HepG2 (cell line): Measurements from ENCODE around the gene ZNF485.

Experiments
- CHD4 ChIP-seq: fragments of 200-600 bp; sonication (generic); IDR thresholded peaks from 2 replicates; pipeline ENCODE4 v1.7.0; 2017; ENCODE audit warnings: mild to moderate bottlenecking, low read length, borderline replicate concordance
- CTCF ChIP-seq: sonication (generic); formaldehyde crosslinking; IDR thresholded peaks from 2 replicates; pipeline ENCODE4 v1.5.0; 2020; ENCODE audit warnings: mild to moderate bottlenecking, missing genetic modification reagents, moderate library complexity
- EP300 ChIP-seq, 3 experiments: sonication (generic) in 1 of 3; formaldehyde crosslinking in 1 of 3; IDR thresholded peaks; 2 replicates each; pipeline versions ENCODE4 v1.5.1 to v1.6.1; 2011 to 2020; ENCODE audit warnings: low read depth in 2 of 3, low read length in 2 of 3, borderline replicate concordance in 1 of 3, improper control_type of control experiment in 1 of 3, mild to moderate bottlenecking in 1 of 3, missing genetic modification reagents in 1 of 3, moderate library complexity in 1 of 3
- HCFC1 ChIP-seq: fragments of 150-350 bp; IDR thresholded peaks from 2 replicates; pipeline ENCODE4 v1.6.1; 2014; ENCODE audit warnings: low read depth, low read length
- HOMEZ ChIP-seq: IDR thresholded peaks from 2 replicates; pipeline ENCODE4 v1.6.1; 2016; ENCODE audit warnings: low read depth
- MYNN ChIP-seq: sonication (generic); formaldehyde crosslinking; IDR thresholded peaks from 2 replicates; pipeline ENCODE4 v1.4.0; 2020; ENCODE audit warnings: mild to moderate bottlenecking, low read depth, missing genetic modification reagents
- POLR2AphosphoS2 ChIP-seq: IDR thresholded peaks from 2 replicates; pipeline ENCODE4 v1.6.1; 2011; ENCODE audit warnings: low read depth, low read length, improper control_type of control experiment
- RAD21 ChIP-seq: fragments of 450-650 bp; formaldehyde crosslinking; IDR thresholded peaks from 2 replicates; pipeline ENCODE4 v1.5.0; 2020; ENCODE audit warnings: mild to moderate bottlenecking
- TEAD2 ChIP-seq: sonication (generic); formaldehyde crosslinking; IDR thresholded peaks from 2 replicates; pipeline ENCODE4 v1.9.0; 2021; ENCODE audit warnings: missing genetic modification reagents
- ZNF10 ChIP-seq: sonication (generic); formaldehyde crosslinking; IDR thresholded peaks from 2 replicates; pipeline ENCODE4 v1.4.0; 2020; ENCODE audit warnings: mild to moderate bottlenecking, low read depth, missing genetic modification reagents, borderline replicate concordance
- ZNF670 ChIP-seq: sonication (generic); formaldehyde crosslinking; IDR thresholded peaks from 2 replicates; pipeline ENCODE4 v1.8.0; 2022; ENCODE audit warnings: mild to moderate bottlenecking, missing genetic modification reagents, borderline replicate concordance
- ZNF766 ChIP-seq: sonication (generic); formaldehyde crosslinking; IDR thresholded peaks from 2 replicates; pipeline ENCODE4 v1.5.0; 2020; ENCODE audit warnings: missing genetic modification reagents, borderline replicate concordance
- TF ChIP-seq, protein P1 (sequence below): sonication (generic); formaldehyde crosslinking; IDR thresholded peaks from 2 replicates; pipeline ENCODE4 v1.8.0; 2022; ENCODE audit warnings: missing genetic modification reagents, mild to moderate bottlenecking, borderline replicate concordance

- TF ChIP-seq CTCF (CRISPR knock-in tag) = no peak
- TF ChIP-seq CHD4 = no peak
- no peak for TF ChIP-seq TEAD2
- no peak for TF ChIP-seq ZNF670 (CRISPR knock-in tag)
- TF ChIP-seq MYNN (CRISPR knock-in tag) = no peak
- no peak for TF ChIP-seq EP300 (IDR thresholded peaks at IDR 0.05; ENCODE audit: low read depth in 2 of 2, low read length in 2 of 2)
- no peak for TF ChIP-seq EP300 (CRISPR knock-in tag; IDR thresholded peaks at IDR 0.05; ENCODE audit: borderline replicate concordance)
- TF ChIP-seq, protein P1, sequence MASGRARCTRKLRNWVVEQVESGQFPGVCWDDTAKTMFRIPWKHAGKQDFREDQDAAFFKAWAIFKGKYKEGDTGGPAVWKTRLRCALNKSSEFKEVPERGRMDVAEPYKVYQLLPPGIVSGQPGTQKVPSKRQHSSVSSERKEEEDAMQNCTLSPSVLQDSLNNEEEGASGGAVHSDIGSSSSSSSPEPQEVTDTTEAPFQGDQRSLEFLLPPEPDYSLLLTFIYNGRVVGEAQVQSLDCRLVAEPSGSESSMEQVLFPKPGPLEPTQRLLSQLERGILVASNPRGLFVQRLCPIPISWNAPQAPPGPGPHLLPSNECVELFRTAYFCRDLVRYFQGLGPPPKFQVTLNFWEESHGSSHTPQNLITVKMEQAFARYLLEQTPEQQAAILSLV (CRISPR knock-in tag) = no peak
- no peak for TF ChIP-seq HCFC1
- TF ChIP-seq ZNF10 (CRISPR knock-in tag) = no peak
- no peak for TF ChIP-seq POLR2AphosphoS2
- TF ChIP-seq RAD21 (CRISPR knock-in tag) = no peak
- no peak for TF ChIP-seq ZNF766 (CRISPR knock-in tag)
- no peak for TF ChIP-seq HOMEZ (CRISPR knock-in tag)
These were observed 6.9 kb upstream of the ZNF485 start for GRCh38 chr10:43599333-43599732.
